Measurements from ENCODE around the gene AKT1S1.

DNA sequence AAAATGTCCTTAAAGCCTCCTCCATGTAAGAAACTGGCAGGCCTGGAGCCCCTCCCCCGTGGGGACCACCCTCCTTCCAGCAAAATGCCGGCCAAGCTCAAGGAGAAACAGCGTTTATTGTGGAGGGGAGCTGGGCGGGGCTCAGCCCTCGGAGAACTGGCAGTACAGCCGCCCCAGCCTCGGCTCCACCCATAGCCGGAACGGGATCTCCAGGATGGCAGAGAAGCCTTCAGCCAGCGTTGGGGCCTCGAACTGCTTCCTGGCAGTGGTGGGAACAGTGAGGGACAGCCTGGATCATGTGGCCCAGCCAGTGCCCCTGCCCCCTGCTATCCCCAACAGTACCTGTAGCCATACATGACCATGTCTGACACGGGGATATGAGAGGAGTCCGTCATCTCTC, 16.0 kb downstream of the AKT1S1 start:
- TF ChIP-seq, protein P1, sequence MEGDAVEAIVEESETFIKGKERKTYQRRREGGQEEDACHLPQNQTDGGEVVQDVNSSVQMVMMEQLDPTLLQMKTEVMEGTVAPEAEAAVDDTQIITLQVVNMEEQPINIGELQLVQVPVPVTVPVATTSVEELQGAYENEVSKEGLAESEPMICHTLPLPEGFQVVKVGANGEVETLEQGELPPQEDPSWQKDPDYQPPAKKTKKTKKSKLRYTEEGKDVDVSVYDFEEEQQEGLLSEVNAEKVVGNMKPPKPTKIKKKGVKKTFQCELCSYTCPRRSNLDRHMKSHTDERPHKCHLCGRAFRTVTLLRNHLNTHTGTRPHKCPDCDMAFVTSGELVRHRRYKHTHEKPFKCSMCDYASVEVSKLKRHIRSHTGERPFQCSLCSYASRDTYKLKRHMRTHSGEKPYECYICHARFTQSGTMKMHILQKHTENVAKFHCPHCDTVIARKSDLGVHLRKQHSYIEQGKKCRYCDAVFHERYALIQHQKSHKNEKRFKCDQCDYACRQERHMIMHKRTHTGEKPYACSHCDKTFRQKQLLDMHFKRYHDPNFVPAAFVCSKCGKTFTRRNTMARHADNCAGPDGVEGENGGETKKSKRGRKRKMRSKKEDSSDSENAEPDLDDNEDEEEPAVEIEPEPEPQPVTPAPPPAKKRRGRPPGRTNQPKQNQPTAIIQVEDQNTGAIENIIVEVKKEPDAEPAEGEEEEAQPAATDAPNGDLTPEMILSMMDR (IDR thresholded peaks at IDR 0.05 in 4 of 5, conservative IDR thresholded peaks at IDR 0.05 in 1 of 5), result no peak
- no peak for TF ChIP-seq POLR2A (IDR thresholded peaks at IDR 0.05)
